ENCODE measurements around the gene MPI.

MPI gene

DNA sequence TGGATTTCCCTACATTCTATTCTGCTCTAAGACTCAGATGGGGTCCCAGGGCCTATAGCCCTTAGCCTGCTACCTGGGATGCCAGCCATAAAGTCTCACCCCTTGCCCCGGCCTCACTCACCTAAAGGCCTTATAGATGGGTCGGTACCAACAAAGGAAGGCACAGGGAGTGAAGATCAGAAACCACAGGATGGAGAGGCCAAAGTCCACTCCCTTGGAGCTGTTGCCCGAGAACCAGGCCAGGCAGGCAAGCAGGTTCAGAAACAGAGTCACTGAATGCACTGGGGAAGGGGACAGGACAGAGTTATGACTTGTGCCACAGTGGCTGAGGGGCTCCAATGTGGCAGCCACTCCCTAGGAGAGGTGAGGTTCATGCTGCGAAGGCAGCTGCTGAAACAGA lies 39.4 kb upstream of the MPI start:
- H3K4me1 ChIP-seq (ENCODE audit: control insufficient read depth in 1 of 2, insufficient read depth in 2 of 2, low read length in 2 of 2), result no peaks in the 10 kb centered on the region
- no peak overlapping the region for H3K4me3 ChIP-seq (ENCODE audit: low read depth in 1 of 2, low read length in 2 of 2)
- peaks cover 54 to 72% of the 10 kb centered on the region in 2 donors for H3K36me3 ChIP-seq (ENCODE audit: control insufficient read depth in 1 of 2, insufficient read depth in 2 of 2, low read length in 2 of 2)
- no peaks in the 10 kb centered on the region for H3K27me3 ChIP-seq (ENCODE audit: low read depth, low read length)
- H3K9me3 ChIP-seq (ENCODE audit: control insufficient read depth in 1 of 2, low read length in 2 of 2), result no peaks in the 10 kb centered on the region
- no peak overlapping the region for H3K27ac ChIP-seq (ENCODE audit: low read length)

DNA sequence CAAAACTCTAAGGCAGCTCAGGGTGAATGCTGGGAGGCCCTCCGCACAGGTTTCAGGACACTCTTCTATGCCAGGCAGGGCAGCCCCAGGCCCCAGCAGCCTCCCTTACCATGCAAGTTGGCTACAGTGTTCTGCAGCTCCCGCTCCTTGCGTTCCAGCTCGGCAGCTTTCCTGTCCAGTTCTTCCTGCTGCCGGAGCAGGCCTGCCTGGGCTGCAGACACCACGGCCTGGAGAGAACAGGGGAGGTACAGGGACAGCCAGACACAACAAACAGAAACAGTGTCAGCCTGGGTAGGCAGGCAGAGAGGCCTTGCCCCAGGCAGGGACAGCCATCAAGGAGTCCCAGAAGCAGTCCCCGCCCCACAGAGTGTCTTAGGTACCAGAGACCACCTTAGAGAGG lies 37.9 kb upstream of the MPI start:
- Histone ChIP-seq H3K27me3 (ENCODE audit: low read depth, low read length) (no peaks in the 10 kb centered on the region), H3K4me1 (ENCODE audit: control insufficient read depth in 1 of 2, insufficient read depth in 2 of 2, low read length in 2 of 2) (peaks cover 0 to 1% of the 10 kb centered on the region in 2 donors), H3K4me3 (ENCODE audit: low read depth in 1 of 2, low read length in 2 of 2) (no peak overlapping the region), H3K36me3 (ENCODE audit: control insufficient read depth in 1 of 2, insufficient read depth in 2 of 2, low read length in 2 of 2) (peaks cover 54 to 67% of the 10 kb centered on the region in 2 donors), H3K27ac (ENCODE audit: low read length) (no peak overlapping the region), H3K9me3 (ENCODE audit: control insufficient read depth in 1 of 2, low read length in 2 of 2) (no peaks in the 10 kb centered on the region)

DNA sequence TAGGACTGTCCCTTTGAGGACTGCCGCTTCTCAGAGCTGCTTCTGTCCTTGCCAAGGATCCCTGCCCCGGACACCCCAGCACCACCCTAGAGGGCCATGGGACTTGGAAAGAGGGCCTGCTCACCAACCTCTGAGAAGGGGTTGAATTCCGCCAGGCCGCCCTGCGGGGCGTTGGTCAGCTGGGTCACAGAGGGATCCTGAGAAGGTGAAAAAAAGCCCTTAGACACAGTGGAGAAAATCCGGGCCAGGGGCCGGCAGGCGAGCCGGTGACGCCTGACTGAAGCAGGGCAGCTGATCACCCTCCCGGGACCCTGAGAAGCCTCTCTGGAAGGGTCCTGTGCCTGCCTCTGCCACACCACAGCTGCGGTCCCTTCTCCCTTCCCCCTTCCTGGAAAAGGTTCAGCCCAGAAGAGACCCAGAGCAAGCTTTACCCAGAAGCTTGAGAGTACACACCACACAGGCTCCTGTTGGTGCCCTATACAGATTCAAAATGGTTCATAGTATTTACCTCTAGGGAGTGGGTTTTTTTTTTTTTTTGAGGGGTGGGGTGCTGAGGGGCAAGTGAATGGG lies 35.3 kb upstream of the MPI start:
- Histone ChIP-seq H3K4me1 (ENCODE audit: control insufficient read depth in 1 of 2, insufficient read depth in 2 of 2, low read length in 2 of 2) (peaks cover 5 to 24% of the 10 kb centered on the region in 2 donors), H3K36me3 (ENCODE audit: control insufficient read depth in 1 of 2, insufficient read depth in 2 of 2, low read length in 2 of 2) (peaks cover 37 to 47% of the 10 kb centered on the region in 2 donors), H3K4me3 (ENCODE audit: low read depth in 1 of 2, low read length in 2 of 2) (no peak overlapping the region), H3K27me3 (ENCODE audit: low read depth, low read length) (no peaks in the 10 kb centered on the region), H3K27ac (ENCODE audit: low read length) (no peak overlapping the region), H3K9me3 (ENCODE audit: control insufficient read depth in 1 of 2, low read length in 2 of 2) (no peaks in the 10 kb centered on the region)

DNA sequence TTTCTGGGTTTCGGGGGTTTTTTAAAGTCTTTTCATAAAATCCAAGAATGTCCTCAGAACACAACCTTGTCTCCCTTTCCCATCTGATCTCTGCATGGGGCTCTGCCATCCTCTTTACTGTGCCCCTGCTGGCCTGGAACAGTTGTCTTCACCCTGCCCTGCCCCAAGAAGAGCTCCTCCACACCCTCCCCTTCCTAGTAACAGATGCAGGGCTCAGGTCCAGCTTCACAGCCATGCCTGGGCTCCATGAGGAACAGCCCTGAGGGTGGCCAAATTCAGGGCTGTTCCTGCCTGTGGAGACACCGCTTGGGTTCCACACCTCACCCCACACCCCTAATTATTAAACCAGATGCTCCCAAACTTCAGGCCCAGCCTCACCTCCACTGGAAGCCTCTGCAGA lies 34.0 kb upstream of the MPI start:
- Histone ChIP-seq H3K27ac (ENCODE audit: low read length) (no peak overlapping the region), H3K9me3 (ENCODE audit: control insufficient read depth in 1 of 2, low read length in 2 of 2) (no peaks in the 10 kb centered on the region), H3K36me3 (ENCODE audit: control insufficient read depth in 1 of 2, insufficient read depth in 2 of 2, low read length in 2 of 2) (peaks cover 30 to 35% of the 10 kb centered on the region in 2 donors), H3K27me3 (ENCODE audit: low read depth, low read length) (no peaks in the 10 kb centered on the region), H3K4me1 (ENCODE audit: control insufficient read depth in 1 of 2, insufficient read depth in 2 of 2, low read length in 2 of 2) (peaks cover 5 to 27% of the 10 kb centered on the region in 2 donors), H3K4me3 (ENCODE audit: low read depth in 1 of 2, low read length in 2 of 2) (no peak overlapping the region)

DNA sequence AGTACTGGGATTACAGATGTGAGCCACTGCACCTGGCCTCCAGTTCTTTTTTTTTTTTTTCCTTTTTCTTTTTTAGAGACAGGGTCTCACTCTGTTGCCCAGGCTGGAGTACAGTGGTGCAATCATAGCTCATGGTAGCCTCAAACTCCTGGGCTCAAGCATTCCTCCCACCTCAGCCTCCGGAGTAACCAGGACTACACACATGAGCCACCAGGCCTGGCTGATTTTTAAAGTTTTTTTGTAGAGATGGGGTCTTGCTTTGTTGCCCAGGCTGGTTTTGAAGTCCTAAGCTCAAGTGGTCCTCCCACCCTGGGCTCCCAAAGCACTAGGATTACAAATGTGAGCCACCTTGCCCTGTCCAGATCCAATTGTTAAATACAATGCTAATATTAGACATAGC lies 33.3 kb upstream of the MPI start:
- Histone ChIP-seq H3K27ac (ENCODE audit: low read length) (no peak overlapping the region), H3K4me1 (ENCODE audit: control insufficient read depth in 1 of 2, insufficient read depth in 2 of 2, low read length in 2 of 2) (peaks cover 5 to 27% of the 10 kb centered on the region in 2 donors), H3K9me3 (ENCODE audit: control insufficient read depth in 1 of 2, low read length in 2 of 2) (no peaks in the 10 kb centered on the region), H3K27me3 (ENCODE audit: low read depth, low read length) (no peaks in the 10 kb centered on the region), H3K4me3 (ENCODE audit: low read depth in 1 of 2, low read length in 2 of 2) (no peak overlapping the region), H3K36me3 (ENCODE audit: control insufficient read depth in 1 of 2, insufficient read depth in 2 of 2, low read length in 2 of 2) (peaks cover 23 to 28% of the 10 kb centered on the region in 2 donors)

DNA sequence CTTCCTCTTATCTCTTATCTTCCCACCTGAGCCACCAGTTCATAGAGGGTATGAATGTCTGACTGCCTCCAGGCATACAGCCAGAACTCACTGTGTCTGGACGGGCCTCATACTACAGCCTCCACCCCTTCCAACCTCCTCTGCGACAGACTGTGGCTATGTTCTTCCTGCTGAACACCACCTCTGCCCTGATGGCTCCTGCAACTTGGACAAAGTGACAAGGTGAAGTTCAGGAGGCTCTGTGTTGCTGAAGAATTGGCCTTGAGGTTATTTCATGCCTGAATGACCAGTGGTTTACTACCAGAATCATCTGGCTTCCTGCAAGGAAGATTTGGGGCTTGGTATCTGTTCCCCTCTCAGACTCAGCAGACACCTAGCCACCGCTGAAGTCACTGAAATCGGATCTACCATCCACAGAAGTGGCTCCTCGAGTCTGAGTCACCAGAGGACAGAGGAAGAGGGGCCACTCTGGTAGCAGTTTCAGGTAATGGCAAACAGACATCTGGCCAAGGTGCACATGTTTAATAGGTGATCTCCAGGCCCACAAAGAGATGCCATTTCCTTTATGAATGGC lies 32.7 kb upstream of the MPI start:
- no peaks in the 10 kb centered on the region for H3K27me3 ChIP-seq (ENCODE audit: low read depth, low read length)
- H3K36me3 ChIP-seq (ENCODE audit: control insufficient read depth in 1 of 2, insufficient read depth in 2 of 2, low read length in 2 of 2), result peaks cover 17 to 22% of the 10 kb centered on the region in 2 donors
- peaks cover 5 to 27% of the 10 kb centered on the region in 2 donors for H3K4me1 ChIP-seq (ENCODE audit: control insufficient read depth in 1 of 2, insufficient read depth in 2 of 2, low read length in 2 of 2)
- H3K27ac ChIP-seq (ENCODE audit: low read length), result no peak overlapping the region
- no peaks in the 10 kb centered on the region for H3K9me3 ChIP-seq (ENCODE audit: control insufficient read depth in 1 of 2, low read length in 2 of 2)
- no peak overlapping the region for H3K4me3 ChIP-seq (ENCODE audit: low read depth in 1 of 2, low read length in 2 of 2)

DNA sequence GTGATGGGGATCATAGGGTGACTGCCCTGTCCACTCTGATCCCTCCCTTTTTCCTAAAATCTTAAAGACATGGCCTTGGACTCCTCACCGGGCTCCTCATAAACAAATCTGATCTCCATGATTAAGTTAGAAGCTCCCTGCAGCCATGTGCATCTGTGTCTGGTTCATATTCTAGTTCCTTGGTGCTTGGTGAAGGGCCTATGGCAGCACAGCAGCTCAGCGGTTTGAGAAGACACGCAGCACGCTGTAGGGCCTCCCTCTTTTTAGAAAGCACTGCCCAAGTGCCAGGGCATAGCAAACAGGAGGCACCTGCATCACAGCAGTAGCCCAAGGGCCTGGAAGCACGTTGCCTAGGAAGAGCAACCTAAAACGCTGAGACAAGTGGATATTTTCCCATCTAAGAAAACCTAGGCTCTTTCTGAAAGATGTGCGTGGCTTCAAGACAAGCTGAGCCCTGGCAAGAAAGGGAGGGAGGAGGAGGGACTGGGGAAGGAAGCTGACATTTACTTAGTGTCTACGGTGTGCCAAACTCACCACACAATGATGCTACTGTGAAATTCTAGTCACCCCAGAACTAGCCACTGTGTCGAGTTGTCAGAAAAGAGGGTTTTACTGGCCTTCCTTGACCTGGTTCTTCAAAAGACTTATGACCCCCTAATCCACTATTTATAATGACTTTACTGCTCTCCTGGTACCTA lies 32.0 kb upstream of the MPI start:
- Histone ChIP-seq H3K27me3 (ENCODE audit: low read depth, low read length) (no peaks in the 10 kb centered on the region), H3K27ac (ENCODE audit: low read length) (no peak overlapping the region), H3K4me1 (ENCODE audit: control insufficient read depth in 1 of 2, insufficient read depth in 2 of 2, low read length in 2 of 2) (peaks cover 5 to 27% of the 10 kb centered on the region in 2 donors), H3K36me3 (ENCODE audit: control insufficient read depth in 1 of 2, insufficient read depth in 2 of 2, low read length in 2 of 2) (peaks cover 10 to 15% of the 10 kb centered on the region in 2 donors), H3K4me3 (ENCODE audit: low read depth in 1 of 2, low read length in 2 of 2) (no peak overlapping the region), H3K9me3 (ENCODE audit: control insufficient read depth in 1 of 2, low read length in 2 of 2) (no peaks in the 10 kb centered on the region)

DNA sequence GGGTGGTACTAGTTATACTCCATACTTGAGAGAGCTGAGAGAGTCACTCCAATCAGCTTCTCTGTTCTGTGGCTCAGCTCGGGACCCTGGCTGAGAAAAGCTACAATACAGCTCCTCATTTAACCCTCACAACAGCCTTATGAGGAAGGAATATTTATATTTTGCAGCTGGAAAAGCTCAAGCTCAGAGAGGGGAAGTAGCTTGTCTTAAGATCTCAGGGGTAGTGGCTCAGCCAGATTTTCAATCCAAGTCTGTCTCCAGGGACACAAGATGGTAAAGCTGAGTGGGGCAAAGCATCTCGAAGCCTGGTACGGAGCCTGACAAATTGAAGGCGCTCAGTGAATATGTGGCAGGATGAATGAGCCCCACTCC lies 31.5 kb upstream of the MPI start:
- Histone ChIP-seq H3K27ac (ENCODE audit: low read length) (no peak overlapping the region), H3K9me3 (ENCODE audit: control insufficient read depth in 1 of 2, low read length in 2 of 2) (no peaks in the 10 kb centered on the region), H3K4me1 (ENCODE audit: control insufficient read depth in 1 of 2, insufficient read depth in 2 of 2, low read length in 2 of 2) (peaks cover 5 to 27% of the 10 kb centered on the region in 2 donors), H3K27me3 (ENCODE audit: low read depth, low read length) (no peaks in the 10 kb centered on the region), H3K4me3 (ENCODE audit: low read depth in 1 of 2, low read length in 2 of 2) (no peak overlapping the region), H3K36me3 (ENCODE audit: control insufficient read depth in 1 of 2, insufficient read depth in 2 of 2, low read length in 2 of 2) (peaks cover 5 to 10% of the 10 kb centered on the region in 2 donors)

DNA sequence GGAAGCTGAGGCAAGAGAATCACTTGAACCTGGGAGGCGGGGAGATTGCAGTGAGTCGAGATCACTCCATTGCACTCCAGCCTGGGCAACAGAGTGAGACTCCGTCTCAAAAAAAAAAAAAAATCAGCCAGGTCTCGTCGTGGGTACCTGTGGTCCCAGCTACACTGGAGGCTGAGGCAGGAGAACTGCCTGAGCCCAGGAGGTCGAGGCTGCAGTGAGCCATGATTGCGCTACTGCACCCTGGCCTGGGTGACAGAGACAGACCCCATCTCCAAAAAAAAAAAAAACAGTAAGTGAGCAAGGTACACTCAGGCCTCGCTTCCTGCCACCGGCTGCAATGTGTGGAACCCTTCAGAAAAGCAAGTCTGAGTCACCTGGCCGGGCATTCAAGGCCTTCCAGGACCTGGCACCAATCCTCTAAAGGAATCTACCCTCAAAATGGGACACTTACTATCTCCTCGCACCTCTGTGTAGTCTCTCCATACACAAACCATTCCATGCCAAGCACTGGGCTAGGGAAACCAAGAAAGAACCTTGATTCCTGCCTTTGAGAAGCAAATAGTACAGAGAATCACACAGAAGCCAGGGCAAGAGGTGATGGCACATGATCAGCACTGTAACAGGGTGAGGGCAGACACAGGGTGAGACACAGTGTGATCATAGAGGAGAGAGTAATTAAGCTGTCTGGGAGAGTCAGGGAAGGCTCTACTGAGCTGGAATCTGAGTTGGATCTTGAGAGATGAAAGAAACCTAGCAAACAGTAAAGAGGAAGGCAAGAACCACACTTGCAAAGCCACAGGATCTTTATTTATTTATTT lies 26.4 kb upstream of the MPI start:
- Histone ChIP-seq H3K36me3 (ENCODE audit: control insufficient read depth in 1 of 2, insufficient read depth in 2 of 2, low read length in 2 of 2) (no peaks in the 10 kb centered on the region), H3K4me1 (ENCODE audit: control insufficient read depth in 1 of 2, insufficient read depth in 2 of 2, low read length in 2 of 2) (peaks cover 10 to 19% of the 10 kb centered on the region in 2 donors), H3K4me3 (ENCODE audit: low read depth in 1 of 2, low read length in 2 of 2) (no peak overlapping the region), H3K27ac (ENCODE audit: low read length) (peak overlapping the region; percentile 62), H3K9me3 (ENCODE audit: control insufficient read depth in 1 of 2, low read length in 2 of 2) (no peaks in the 10 kb centered on the region), H3K27me3 (ENCODE audit: low read depth, low read length) (no peaks in the 10 kb centered on the region)

DNA sequence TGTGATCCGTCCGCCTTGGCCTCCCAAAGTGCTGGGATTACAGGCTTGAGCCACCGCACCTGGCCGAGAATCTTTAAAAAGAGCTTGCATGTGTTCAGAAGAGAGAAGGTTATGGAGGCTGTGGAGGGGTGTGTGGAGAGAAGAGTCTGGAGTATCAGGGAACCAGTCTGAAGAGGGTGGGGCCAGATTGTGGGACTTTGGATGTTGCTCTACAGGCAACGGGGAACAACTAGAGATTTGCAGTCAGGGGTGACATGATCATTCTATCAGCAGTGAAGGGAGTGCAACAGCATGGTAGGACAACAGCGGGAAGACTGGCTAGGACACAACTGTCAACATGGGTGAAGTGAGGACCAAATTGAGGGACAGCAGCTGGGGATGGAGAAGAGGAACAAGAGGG lies 25.5 kb upstream of the MPI start:
- Histone ChIP-seq H3K9me3 (ENCODE audit: control insufficient read depth in 1 of 2, low read length in 2 of 2) (no peaks in the 10 kb centered on the region), H3K4me1 (ENCODE audit: control insufficient read depth in 1 of 2, insufficient read depth in 2 of 2, low read length in 2 of 2) (peaks cover 11 to 19% of the 10 kb centered on the region in 2 donors), H3K4me3 (ENCODE audit: low read depth in 1 of 2, low read length in 2 of 2) (no peak overlapping the region), H3K36me3 (ENCODE audit: control insufficient read depth in 1 of 2, insufficient read depth in 2 of 2, low read length in 2 of 2) (peaks cover 0 to under 1% of the 10 kb centered on the region in 2 donors), H3K27ac (ENCODE audit: low read length) (no peak overlapping the region), H3K27me3 (ENCODE audit: low read depth, low read length) (no peaks in the 10 kb centered on the region)

DNA sequence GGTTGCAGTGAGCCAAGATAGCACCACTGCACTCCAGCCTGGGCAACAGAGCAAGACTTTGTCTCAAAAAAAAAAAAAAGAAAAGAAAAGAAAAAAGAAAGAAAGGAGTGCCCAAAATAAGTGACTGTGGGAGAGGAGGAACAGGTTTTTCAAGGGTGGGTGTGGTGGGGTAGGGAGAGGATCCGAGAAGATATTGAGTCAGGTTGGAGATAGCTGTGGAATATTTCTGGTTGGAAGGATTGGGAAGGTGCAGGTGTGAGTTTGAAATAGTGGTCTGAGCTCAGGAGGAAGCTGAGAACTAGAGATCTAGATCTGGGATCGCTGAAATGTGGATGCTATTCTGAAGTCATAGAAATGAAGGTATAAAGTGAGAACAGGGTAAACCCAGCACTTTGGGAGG lies 24.5 kb upstream of the MPI start:
- Histone ChIP-seq H3K27ac (ENCODE audit: low read length) (no peak overlapping the region), H3K4me1 (ENCODE audit: control insufficient read depth in 1 of 2, insufficient read depth in 2 of 2, low read length in 2 of 2) (peaks cover 21 to 26% of the 10 kb centered on the region in 2 donors), H3K9me3 (ENCODE audit: control insufficient read depth in 1 of 2, low read length in 2 of 2) (no peaks in the 10 kb centered on the region), H3K4me3 (ENCODE audit: low read depth in 1 of 2, low read length in 2 of 2) (no peak overlapping the region), H3K36me3 (ENCODE audit: control insufficient read depth in 1 of 2, insufficient read depth in 2 of 2, low read length in 2 of 2) (peaks cover 0 to 6% of the 10 kb centered on the region in 2 donors), H3K27me3 (ENCODE audit: low read depth, low read length) (no peaks in the 10 kb centered on the region)

Measured in muscle layer of duodenum (tissue), 2 donors.